ENCODE data around the gene PARD6A.

DNA sequence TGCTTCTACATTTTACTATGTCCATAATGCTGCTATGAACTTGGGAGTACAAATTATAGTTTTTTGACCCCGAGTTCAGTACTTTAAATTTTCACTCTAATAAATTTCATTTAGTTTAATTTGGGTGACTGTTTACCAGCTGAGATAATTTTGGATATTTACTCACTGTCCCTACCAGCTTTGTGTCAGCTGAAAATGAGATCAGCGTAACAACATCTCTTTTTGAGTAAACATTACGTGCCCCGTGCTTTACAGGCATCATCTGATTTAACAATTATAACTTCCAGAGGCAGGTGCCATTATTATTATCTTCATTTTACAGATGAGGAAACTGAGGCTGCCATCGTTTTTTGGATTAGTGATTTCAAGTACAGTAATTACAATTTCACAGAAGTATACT is 43.4 kb downstream of the PARD6A start:
- TF ChIP-seq, protein P1, sequence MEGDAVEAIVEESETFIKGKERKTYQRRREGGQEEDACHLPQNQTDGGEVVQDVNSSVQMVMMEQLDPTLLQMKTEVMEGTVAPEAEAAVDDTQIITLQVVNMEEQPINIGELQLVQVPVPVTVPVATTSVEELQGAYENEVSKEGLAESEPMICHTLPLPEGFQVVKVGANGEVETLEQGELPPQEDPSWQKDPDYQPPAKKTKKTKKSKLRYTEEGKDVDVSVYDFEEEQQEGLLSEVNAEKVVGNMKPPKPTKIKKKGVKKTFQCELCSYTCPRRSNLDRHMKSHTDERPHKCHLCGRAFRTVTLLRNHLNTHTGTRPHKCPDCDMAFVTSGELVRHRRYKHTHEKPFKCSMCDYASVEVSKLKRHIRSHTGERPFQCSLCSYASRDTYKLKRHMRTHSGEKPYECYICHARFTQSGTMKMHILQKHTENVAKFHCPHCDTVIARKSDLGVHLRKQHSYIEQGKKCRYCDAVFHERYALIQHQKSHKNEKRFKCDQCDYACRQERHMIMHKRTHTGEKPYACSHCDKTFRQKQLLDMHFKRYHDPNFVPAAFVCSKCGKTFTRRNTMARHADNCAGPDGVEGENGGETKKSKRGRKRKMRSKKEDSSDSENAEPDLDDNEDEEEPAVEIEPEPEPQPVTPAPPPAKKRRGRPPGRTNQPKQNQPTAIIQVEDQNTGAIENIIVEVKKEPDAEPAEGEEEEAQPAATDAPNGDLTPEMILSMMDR (conservative IDR thresholded peaks at IDR 0.05) = no peak
- no peak for TF ChIP-seq ZFX (IDR thresholded peaks at IDR 0.05)

Data from C4-2B (cell line).